Measurements from ENCODE around the gene PDE6D. TPM values are rescaled to one million over a fixed set of nuclear protein-coding genes. Genes with fewer than 3 reads are reported as not detected.

Gene PDE6D
- total and polyA plus RNA-seq, 2 of the 13 experiments (the other 11 are each of a cell fraction or from before 2014, with no cell fraction given), result 14.1 to 23.2 TPM

- TF ChIP-seq ETV5 (CRISPR knock-in tag; IDR thresholded peaks at IDR 0.05; ENCODE audit: borderline replicate concordance) (no peak; the same call in none of the 2 replicates), LCORL (IDR thresholded peaks at IDR 0.05) (no peak), LCORL (CRISPR knock-in tag; IDR thresholded peaks at IDR 0.05) (peak; percentile 75), SALL1 (CRISPR knock-in tag; IDR thresholded peaks at IDR 0.05) (peak; percentile 63; the same call in 1 of the 2 replicates), SMARCC2 (IDR thresholded peaks at IDR 0.05) (no peak), TRIM24 (CRISPR knock-in tag; IDR thresholded peaks at IDR 0.05) (no peak), KDM2A (CRISPR knock-in tag; IDR thresholded peaks at IDR 0.05; ENCODE audit: borderline replicate concordance, low read depth) (peak; percentile 91), XBP1 (CRISPR knock-in tag; IDR thresholded peaks at IDR 0.05) (peak; percentile 65; the same call in 1 of the 2 replicates), KDM5A (IDR thresholded peaks at IDR 0.05; ENCODE audit: borderline replicate concordance, low read length) (peak; percentile 98), NR1H2 (CRISPR knock-in tag; IDR thresholded peaks at IDR 0.05; ENCODE audit: borderline replicate concordance, low read depth) (no peak), ZNF12 (CRISPR knock-in tag; IDR thresholded peaks at IDR 0.05) (peak; percentile 48; the same call in 1 of the 2 replicates)
- TF ChIP-seq, protein P1, sequence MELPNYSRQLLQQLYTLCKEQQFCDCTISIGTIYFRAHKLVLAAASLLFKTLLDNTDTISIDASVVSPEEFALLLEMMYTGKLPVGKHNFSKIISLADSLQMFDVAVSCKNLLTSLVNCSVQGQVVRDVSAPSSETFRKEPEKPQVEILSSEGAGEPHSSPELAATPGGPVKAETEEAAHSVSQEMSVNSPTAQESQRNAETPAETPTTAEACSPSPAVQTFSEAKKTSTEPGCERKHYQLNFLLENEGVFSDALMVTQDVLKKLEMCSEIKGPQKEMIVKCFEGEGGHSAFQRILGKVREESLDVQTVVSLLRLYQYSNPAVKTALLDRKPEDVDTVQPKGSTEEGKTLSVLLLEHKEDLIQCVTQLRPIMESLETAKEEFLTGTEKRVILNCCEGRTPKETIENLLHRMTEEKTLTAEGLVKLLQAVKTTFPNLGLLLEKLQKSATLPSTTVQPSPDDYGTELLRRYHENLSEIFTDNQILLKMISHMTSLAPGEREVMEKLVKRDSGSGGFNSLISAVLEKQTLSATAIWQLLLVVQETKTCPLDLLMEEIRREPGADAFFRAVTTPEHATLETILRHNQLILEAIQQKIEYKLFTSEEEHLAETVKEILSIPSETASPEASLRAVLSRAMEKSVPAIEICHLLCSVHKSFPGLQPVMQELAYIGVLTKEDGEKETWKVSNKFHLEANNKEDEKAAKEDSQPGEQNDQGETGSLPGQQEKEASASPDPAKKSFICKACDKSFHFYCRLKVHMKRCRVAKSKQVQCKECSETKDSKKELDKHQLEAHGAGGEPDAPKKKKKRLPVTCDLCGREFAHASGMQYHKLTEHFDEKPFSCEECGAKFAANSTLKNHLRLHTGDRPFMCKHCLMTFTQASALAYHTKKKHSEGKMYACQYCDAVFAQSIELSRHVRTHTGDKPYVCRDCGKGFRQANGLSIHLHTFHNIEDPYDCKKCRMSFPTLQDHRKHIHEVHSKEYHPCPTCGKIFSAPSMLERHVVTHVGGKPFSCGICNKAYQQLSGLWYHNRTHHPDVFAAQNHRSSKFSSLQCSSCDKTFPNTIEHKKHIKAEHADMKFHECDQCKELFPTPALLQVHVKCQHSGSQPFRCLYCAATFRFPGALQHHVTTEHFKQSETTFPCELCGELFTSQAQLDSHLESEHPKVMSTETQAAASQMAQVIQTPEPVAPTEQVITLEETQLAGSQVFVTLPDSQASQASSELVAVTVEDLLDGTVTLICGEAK (IDR thresholded peaks at IDR 0.05), result peak; percentile 33
- TF ChIP-seq, protein P1 (CRISPR knock-in tag; IDR thresholded peaks at IDR 0.05), result peak; percentile 88
- TF ChIP-seq, protein P2, sequence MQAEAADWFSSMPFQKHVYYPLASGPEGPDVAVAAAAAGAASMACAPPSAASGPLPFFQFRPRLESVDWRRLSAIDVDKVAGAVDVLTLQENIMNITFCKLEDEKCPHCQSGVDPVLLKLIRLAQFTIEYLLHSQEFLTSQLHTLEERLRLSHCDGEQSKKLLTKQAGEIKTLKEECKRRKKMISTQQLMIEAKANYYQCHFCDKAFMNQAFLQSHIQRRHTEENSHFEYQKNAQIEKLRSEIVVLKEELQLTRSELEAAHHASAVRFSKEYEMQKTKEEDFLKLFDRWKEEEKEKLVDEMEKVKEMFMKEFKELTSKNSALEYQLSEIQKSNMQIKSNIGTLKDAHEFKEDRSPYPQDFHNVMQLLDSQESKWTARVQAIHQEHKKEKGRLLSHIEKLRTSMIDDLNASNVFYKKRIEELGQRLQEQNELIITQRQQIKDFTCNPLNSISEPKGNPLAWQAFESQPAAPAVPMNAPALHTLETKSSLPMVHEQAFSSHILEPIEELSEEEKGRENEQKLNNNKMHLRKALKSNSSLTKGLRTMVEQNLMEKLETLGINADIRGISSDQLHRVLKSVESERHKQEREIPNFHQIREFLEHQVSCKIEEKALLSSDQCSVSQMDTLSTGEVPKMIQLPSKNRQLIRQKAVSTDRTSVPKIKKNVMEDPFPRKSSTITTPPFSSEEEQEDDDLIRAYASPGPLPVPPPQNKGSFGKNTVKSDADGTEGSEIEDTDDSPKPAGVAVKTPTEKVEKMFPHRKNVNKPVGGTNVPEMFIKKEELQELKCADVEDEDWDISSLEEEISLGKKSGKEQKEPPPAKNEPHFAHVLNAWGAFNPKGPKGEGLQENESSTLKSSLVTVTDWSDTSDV (CRISPR knock-in tag; IDR thresholded peaks at IDR 0.05), result peak; percentile 68; the same call in 1 of the 2 replicates
- TF ChIP-seq, protein P3, sequence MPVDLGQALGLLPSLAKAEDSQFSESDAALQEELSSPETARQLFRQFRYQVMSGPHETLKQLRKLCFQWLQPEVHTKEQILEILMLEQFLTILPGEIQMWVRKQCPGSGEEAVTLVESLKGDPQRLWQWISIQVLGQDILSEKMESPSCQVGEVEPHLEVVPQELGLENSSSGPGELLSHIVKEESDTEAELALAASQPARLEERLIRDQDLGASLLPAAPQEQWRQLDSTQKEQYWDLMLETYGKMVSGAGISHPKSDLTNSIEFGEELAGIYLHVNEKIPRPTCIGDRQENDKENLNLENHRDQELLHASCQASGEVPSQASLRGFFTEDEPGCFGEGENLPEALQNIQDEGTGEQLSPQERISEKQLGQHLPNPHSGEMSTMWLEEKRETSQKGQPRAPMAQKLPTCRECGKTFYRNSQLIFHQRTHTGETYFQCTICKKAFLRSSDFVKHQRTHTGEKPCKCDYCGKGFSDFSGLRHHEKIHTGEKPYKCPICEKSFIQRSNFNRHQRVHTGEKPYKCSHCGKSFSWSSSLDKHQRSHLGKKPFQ (CRISPR knock-in tag; IDR thresholded peaks at IDR 0.05; ENCODE audit: insufficient replicate concordance), result no peak
Measured at GRCh38 chr2:231780909-231781797, at the start of gene PDE6D (continued).
